Karpas-422 (cell line): ENCODE data around the gene EIF4H. TPM values are rescaled to one million over a fixed set of nuclear protein-coding genes. Genes with fewer than 3 reads are reported as not detected.
"Not testable (repeated sequence)": the region's sequence is repeated elsewhere in the genome, so short reads cannot be mapped to it uniquely, and the experiment has no call there.

ENCODE experiments used
- DNase-seq: peaks from one replicate; pipeline ENCODE4 v3.0.0-alpha.2; 2015
- H2AFZ ChIP-seq: fragments of 200-600 bp; sonication (generic); 2 replicates; pipeline ENCODE4 v1.6.1; 2014; ENCODE audit warnings: antibody characterized with exemption, low read length, mixed read lengths
- H3K27ac ChIP-seq: fragments of 200-600 bp; sonication (generic); 2 replicates; pipeline ENCODE4 v1.5.1; 2014; ENCODE audit warnings: mild to moderate bottlenecking, low read length, moderate library complexity
- H3K27me3 ChIP-seq: fragments of 200-600 bp; sonication (generic); 2 replicates; pipeline ENCODE4 v1.6.1; 2014; ENCODE audit warnings: low read length, mixed read lengths
- H3K36me3 ChIP-seq: fragments of 200-600 bp; sonication (generic); 2 replicates; pipeline ENCODE4 v1.6.1; 2014; ENCODE audit warnings: low read length, mixed read lengths; ENCODE audit not compliant: insufficient read depth
- H3K4me1 ChIP-seq: fragments of 200-600 bp; sonication (generic); 2 replicates; pipeline ENCODE4 v1.6.1; 2014; ENCODE audit warnings: mild to moderate bottlenecking, low read length, mixed read lengths
- H3K4me2 ChIP-seq: fragments of 200-600 bp; sonication (generic); 2 replicates; pipeline ENCODE4 v1.6.1; 2014; ENCODE audit warnings: low read length, low read depth, mild to moderate bottlenecking; ENCODE audit not compliant: poor library complexity, severe bottlenecking
- H3K4me3 ChIP-seq: fragments of 200-600 bp; sonication (generic); 2 replicates; pipeline ENCODE4 v1.5.1; 2014; ENCODE audit warnings: mild to moderate bottlenecking, antibody characterized with exemption, low read length, mixed read lengths
- H3K79me2 ChIP-seq: fragments of 200-600 bp; sonication (generic); 2 replicates; pipeline ENCODE4 v1.6.1; 2014; ENCODE audit warnings: mild to moderate bottlenecking, low read length, mixed read lengths
- H3K9ac ChIP-seq: fragments of 200-600 bp; sonication (generic); 2 replicates; pipeline ENCODE4 v1.6.0; 2014; ENCODE audit warnings: low read length
- H3K9me2 ChIP-seq: fragments of 200-600 bp; sonication (generic), shearing (Covaris generic); replicated peaks from 2 replicates; pipeline ENCODE4 v1.6.0; 2014; ENCODE audit warnings: mild to moderate bottlenecking, low read length, moderate library complexity; ENCODE audit not compliant: insufficient read depth
- H3K9me3 ChIP-seq: fragments of 300-700, 200-600 bp; sonication (generic); 2 replicates; pipeline ENCODE4 v1.6.1; 2014; ENCODE audit warnings: low read length, mixed read lengths
- H4K20me1 ChIP-seq: fragments of 200-600 bp; sonication (generic); 2 replicates; pipeline ENCODE4 v1.6.1; 2014; ENCODE audit warnings: mild to moderate bottlenecking, antibody characterized with exemption, low read length, low read depth; ENCODE audit not compliant: insufficient read depth
- total RNA-seq: library from RNA; depleted of rRNA; stranded (reverse); fragments of >200 nt; shearing (Covaris generic); gene quantifications from 2 replicates; pipeline ENCODE4 v1.2.3, GENCODE V29; 2014; ENCODE audit warnings: low replicate concordance

EIF4H gene
- total RNA-seq, 1 experiment from 2014 or later, result 200 TPM

DNA sequence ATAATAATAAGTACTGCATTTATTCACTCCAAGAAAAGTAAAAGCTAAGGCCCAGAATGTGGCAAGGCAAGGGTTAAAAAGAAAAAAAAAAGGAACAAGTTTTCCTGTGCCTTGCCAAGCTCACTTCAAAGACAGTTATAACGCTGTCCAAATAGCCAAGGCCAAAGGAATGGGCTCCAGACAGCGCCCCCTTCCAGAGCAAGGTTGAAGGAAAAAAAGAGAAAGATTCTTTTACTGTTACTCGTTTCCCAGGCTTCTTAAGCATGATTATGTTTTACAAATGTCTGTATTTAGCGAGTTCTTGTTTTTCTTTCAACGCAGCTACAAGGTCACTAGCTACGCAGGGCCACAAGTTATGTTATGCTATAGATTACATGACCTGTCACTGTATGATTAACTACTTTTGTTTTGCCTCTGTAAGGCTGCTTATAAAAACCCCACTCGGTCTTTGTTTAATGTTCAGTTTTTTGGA lies 9.1 kb upstream of the EIF4H start:
- Histone ChIP-seq H3K4me2 (no peak overlapping the region), H3K9ac (no peak overlapping the region), H3K9me2 (no peaks in the 10 kb centered on the region), H3K27me3 (no peaks in the 10 kb centered on the region), H2AFZ (no peak overlapping the region), H3K4me3 (no peak overlapping the region), H3K79me2 (no peaks in the 10 kb centered on the region), H3K27ac (no peak overlapping the region), H3K36me3 (no peaks in the 10 kb centered on the region), H3K9me3 (no peaks in the 10 kb centered on the region), H4K20me1 (no peaks in the 10 kb centered on the region), H3K4me1 (peaks cover 5% of the 10 kb centered on the region)
- DNase-seq, result peak; percentile 58

DNA sequence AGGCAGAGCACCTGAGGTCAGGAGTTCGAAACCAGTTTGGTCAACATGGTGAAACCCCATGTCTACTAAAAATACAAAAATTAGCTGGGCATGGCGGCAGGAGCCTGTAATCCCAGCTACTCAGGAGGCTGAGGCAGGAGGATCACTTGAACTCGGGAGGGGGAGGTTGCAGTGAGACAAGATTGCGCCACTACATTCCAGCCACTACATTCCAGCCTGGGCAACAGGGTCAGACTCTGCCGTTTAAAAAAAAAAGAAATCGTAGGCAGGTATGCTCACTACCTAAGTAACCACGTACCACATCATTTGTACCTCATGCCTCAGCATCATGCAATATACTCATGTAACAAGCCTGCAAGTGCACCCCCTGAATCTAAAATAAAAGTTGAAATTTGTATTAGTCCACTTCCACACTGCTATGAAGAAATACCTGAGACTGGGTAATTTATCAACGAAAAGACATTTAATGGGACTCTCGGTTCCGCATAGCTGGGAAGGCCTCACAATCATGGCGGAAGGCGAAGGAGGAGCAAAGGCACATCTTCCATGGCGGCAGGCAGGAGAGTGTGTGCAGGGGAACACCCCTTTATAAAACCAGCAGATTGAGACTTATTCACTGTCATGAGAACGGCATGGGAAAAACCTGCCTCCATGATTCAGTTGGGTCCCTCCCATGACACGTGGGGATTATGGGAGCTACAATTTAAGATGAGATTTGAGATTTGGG lies 8.1 kb upstream of the EIF4H start:
- no peak for DNase-seq
- Histone ChIP-seq H3K27ac (no peak overlapping the region), H3K9me2 (no peaks in the 10 kb centered on the region), H4K20me1 (no peaks in the 10 kb centered on the region), H2AFZ (no peak overlapping the region), H3K4me1 (peaks cover 3% of the 10 kb centered on the region; the same call in 1 of the 2 replicates), H3K4me3 (no peak overlapping the region), H3K9ac (no peak overlapping the region), H3K79me2 (no peaks in the 10 kb centered on the region), H3K4me2 (no peak overlapping the region), H3K9me3 (no peaks in the 10 kb centered on the region), H3K36me3 (no peaks in the 10 kb centered on the region), H3K27me3 (no peaks in the 10 kb centered on the region)

DNA sequence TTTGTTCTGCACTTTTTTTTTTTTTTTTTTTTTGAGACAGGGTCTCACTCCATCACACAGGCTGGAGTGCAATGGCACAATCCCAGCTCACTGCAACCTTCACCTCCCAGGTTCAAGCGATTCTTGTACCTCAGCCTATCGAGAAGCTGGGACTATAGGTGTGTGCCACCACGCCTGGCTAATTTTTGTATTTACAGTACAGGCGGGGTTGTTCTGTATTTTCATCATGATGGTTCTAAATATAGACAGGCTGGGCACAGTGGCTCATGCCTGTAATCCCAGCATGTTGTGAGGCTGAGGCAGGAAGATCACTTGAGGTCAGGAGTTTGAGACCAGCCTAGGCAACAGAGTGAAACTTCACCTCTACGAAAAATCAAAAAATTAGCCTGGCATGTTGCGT lies 6.8 kb upstream of the EIF4H start:
- H2AFZ ChIP-seq, H3K79me2 ChIP-seq, H3K27ac ChIP-seq, H3K36me3 ChIP-seq, H3K27me3 ChIP-seq, H3K9ac ChIP-seq, H3K4me1 ChIP-seq, DNase-seq, H3K9me2 ChIP-seq, H4K20me1 ChIP-seq, H3K4me2 ChIP-seq, H3K4me3 ChIP-seq, H3K9me3 ChIP-seq: not testable (repeated sequence)

DNA sequence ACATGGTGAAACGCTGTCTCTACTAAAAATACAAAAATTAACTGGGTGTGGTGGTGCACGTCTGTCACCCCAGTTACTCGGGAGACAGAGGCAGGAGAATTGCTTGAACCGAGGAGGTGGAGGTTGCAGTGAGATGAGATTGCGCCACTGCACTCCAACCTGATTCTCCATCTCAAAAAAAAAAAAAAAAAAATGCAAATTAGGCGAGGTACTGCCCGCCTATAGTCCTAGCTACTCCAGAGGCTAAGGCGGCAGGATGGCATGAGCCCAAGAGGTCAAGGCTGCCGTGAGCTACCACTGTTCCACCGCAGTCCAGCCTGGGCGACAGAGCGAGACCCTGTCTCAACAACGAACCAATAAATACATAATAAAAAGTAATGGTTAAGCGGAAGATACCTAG lies 1.1 kb upstream of the EIF4H start:
- H4K20me1 ChIP-seq, result peaks cover 35% of the 10 kb centered on the region
- DNase-seq, result peak; percentile 82
- H3K9me3 ChIP-seq, result no peaks in the 10 kb centered on the region
- peaks cover 16% of the 10 kb centered on the region; the same call in 1 of the 2 replicates for H3K36me3 ChIP-seq
- H3K27me3 ChIP-seq, result no peaks in the 10 kb centered on the region
- peaks cover 37% of the 10 kb centered on the region for H3K79me2 ChIP-seq
- H3K4me3 ChIP-seq, result peak overlapping the region; percentile 85
- H3K4me2 ChIP-seq, result peak overlapping the region; percentile 98
- H3K27ac ChIP-seq, result peak overlapping the region; percentile 57
- H2AFZ ChIP-seq, result peak overlapping the region; percentile 14; the same call in 1 of the 2 replicates
- peak overlapping the region; percentile 87 for H3K9ac ChIP-seq
- no peaks in the 10 kb centered on the region for H3K9me2 ChIP-seq
- peaks cover 42% of the 10 kb centered on the region for H3K4me1 ChIP-seq

DNA sequence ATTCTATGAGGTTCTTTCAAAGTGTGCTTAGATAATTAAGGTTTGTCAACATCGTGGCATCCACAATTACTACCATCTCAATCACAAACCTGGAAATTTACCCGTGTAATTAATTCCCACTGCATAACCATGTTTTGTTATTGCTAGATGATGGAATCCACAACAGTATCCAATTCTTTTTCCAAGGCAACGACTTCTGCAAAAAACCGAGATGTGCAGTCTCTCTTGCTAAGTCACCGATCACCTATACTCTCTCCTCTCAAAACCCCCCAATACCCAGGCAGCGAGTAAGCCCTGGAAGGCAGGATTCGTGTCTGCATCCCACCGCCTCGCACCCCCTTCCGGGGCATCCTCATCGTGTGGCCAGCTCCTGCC lies 678 bp upstream of the EIF4H start:
- H3K9me2 ChIP-seq, result no peaks in the 10 kb centered on the region
- no peaks in the 10 kb centered on the region for H3K9me3 ChIP-seq
- H3K9ac ChIP-seq, result peak overlapping the region; percentile 87
- peaks cover 44% of the 10 kb centered on the region for H3K4me1 ChIP-seq
- peak overlapping the region; percentile 98 for H3K4me2 ChIP-seq
- peaks cover 41% of the 10 kb centered on the region for H3K79me2 ChIP-seq
- peak overlapping the region; percentile 85 for H3K4me3 ChIP-seq
- H2AFZ ChIP-seq, result peak overlapping the region; percentile 14; the same call in 1 of the 2 replicates
- peak overlapping the region; percentile 57 for H3K27ac ChIP-seq
- peaks cover 17% of the 10 kb centered on the region; the same call in 1 of the 2 replicates for H3K36me3 ChIP-seq
- no peaks in the 10 kb centered on the region for H3K27me3 ChIP-seq
- H4K20me1 ChIP-seq, result peaks cover 39% of the 10 kb centered on the region
- DNase-seq, result no peak

DNA sequence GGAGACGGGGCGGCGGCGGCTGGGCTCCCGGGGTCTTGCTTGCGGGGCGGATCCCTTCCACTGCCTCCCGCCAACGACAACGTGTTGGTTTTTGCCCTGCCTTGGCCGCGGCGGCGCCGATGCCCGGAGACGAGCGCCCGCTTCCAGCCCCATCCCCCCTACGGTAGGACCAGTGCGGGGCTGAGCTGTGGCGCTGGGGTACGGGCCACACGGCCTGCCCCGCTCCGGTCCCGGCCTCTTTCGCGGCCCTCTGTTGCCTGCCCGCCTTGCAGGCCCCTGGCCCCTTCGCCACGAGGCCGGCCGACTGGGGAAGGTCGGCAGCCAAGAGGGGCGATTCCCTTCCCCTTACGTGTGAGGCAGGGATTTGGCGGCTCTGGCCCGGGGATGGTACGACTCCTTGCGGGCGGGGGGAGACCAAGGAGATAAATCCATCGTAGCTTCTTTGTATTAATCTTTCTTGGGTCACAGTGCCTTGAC lies 488 bp downstream of the EIF4H start:
- Histone ChIP-seq H3K9me3 (no peaks in the 10 kb centered on the region), H3K9ac (peak overlapping the region; percentile 87), H3K27me3 (no peaks in the 10 kb centered on the region), H3K4me1 (peaks cover 53% of the 10 kb centered on the region), H3K79me2 (peaks cover 53% of the 10 kb centered on the region), H4K20me1 (peaks cover 51% of the 10 kb centered on the region), H3K27ac (peak overlapping the region; percentile 57), H3K4me3 (peak overlapping the region; percentile 85), H2AFZ (no peak overlapping the region), H3K36me3 (peaks cover 24% of the 10 kb centered on the region), H3K9me2 (no peaks in the 10 kb centered on the region), H3K4me2 (peak overlapping the region; percentile 98)
- peak; percentile 71 for DNase-seq

DNA sequence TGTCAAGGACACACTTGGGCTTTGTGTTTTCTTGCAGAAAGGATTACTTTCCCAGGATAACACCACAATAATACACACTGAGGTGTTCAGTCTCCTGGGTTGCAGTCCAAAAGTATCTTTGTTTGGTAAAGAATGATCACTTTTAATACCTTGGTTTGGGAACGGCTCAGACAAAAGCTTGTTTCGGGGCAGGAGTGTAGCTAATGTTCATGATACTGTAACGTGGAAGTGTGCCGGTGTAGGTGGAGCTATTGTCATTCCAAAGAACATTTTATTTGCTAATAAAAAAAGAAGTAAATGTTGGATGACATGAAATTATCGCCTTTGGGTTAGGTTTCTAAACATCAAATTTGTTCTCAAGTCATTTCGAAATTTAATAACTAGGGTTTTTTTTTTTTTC lies 1.2 kb downstream of the EIF4H start:
- H3K27ac ChIP-seq, result peak overlapping the region; percentile 57
- H3K9ac ChIP-seq, result peak overlapping the region; percentile 87
- peak overlapping the region; percentile 98 for H3K4me2 ChIP-seq
- no peaks in the 10 kb centered on the region for H3K27me3 ChIP-seq
- H2AFZ ChIP-seq, result no peak overlapping the region
- peaks cover 27% of the 10 kb centered on the region for H3K36me3 ChIP-seq
- H3K9me3 ChIP-seq, result no peaks in the 10 kb centered on the region
- H3K4me1 ChIP-seq, result peaks cover 60% of the 10 kb centered on the region
- H3K79me2 ChIP-seq, result peaks cover 60% of the 10 kb centered on the region
- DNase-seq, result peak; percentile 46
- H3K9me2 ChIP-seq, result no peaks in the 10 kb centered on the region
- H4K20me1 ChIP-seq, result peaks cover 58% of the 10 kb centered on the region
- H3K4me3 ChIP-seq, result peak overlapping the region; percentile 85

DNA sequence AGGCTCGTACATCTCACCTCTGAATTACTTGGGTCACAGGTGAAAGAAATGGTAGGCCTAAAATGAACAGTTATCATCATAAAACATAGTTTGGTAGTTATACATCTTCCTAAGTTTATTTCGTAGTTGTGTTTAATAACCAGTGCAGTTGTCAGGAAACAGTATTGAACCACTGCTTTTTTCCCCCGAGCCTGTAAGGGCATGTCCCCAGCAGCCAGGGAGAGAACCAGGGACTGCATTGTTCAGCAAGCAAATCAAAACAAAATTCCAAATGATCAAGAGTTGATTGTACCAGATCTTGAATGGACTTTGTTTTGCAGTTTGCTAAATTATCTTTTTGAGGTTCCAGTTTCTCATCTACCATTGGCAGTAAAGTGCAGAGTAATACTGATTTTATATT lies 2.4 kb downstream of the EIF4H start:
- H3K27ac ChIP-seq, result peak overlapping the region; percentile 57
- H3K9ac ChIP-seq, result peak overlapping the region; percentile 32
- H3K4me2 ChIP-seq, result peak overlapping the region; percentile 98
- H2AFZ ChIP-seq, result no peak overlapping the region
- H3K4me1 ChIP-seq, result peaks cover 72% of the 10 kb centered on the region
- H3K79me2 ChIP-seq, result peaks cover 71% of the 10 kb centered on the region
- H3K4me3 ChIP-seq, result peak overlapping the region; percentile 20; the same call in 1 of the 2 replicates
- H3K27me3 ChIP-seq, result no peaks in the 10 kb centered on the region
- H3K9me2 ChIP-seq, result no peaks in the 10 kb centered on the region
- no peaks in the 10 kb centered on the region for H3K9me3 ChIP-seq
- no peak for DNase-seq
- peaks cover 69% of the 10 kb centered on the region for H4K20me1 ChIP-seq
- H3K36me3 ChIP-seq, result peaks cover 29% of the 10 kb centered on the region
